Ramos (cell line): ENCODE data around the gene PDZD7.

Source experiments
- in situ Hi-C: fragments of 300-500 bp; cut with MboI; formaldehyde crosslinking; loops from one replicate; pipeline ENCODE4 v1.14.3; 2022; ENCODE audit warnings: low sequenced_read_pairs; ENCODE audit not compliant: unreplicated experiment

Gene PDZD7

GRCh38 chr10:101062232-101063049, 31.5 kb upstream of the PDZD7 start:
- in situ Hi-C loops, result no loop called here

- in situ Hi-C loops, result no loop called here
Measured at GRCh38 chr10:101061624-101062231, 30.8 kb upstream of the PDZD7 start, which contains the start of gene KAZALD1. Gene KAZALD1, plus strand, starts transcription at chr10:101061989. Its CDS starts 604 bp downstream, at chr10:101062593.

DNA sequence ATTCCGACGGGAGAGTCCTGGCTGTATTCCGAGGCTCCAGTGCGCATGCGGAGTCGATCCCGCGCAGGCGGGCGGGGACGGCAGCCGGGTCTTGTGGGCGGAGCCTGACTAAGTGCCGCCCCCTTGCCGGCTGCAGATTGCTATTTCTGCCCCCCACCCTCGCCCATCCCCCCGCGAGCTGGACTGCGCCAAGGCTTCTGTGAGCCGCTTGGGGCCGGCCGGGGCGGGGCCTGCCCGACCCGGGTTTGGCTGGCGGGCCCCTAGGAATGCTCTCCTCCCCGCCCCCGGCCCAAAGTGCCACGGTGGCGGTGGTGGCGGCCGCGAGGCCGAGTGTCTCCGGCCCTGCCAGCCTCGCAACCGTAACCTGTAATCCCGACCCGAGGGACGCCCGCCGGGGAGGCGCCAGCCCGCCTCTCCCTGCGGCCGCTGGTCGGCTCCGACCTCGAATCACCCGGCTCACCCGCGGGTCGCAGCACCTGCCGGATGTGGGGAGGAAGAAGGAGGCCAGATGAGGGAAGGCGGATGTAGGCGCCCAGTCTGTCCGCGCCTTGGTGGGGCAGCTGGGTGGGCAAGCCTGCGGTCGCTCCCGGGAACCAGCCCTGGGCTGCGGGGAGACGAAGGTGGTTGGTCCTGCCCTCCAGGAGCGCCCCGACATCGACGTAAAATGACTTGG, 30.2 kb upstream of the PDZD7 start:
- in situ Hi-C loops, result no loop called here

DNA sequence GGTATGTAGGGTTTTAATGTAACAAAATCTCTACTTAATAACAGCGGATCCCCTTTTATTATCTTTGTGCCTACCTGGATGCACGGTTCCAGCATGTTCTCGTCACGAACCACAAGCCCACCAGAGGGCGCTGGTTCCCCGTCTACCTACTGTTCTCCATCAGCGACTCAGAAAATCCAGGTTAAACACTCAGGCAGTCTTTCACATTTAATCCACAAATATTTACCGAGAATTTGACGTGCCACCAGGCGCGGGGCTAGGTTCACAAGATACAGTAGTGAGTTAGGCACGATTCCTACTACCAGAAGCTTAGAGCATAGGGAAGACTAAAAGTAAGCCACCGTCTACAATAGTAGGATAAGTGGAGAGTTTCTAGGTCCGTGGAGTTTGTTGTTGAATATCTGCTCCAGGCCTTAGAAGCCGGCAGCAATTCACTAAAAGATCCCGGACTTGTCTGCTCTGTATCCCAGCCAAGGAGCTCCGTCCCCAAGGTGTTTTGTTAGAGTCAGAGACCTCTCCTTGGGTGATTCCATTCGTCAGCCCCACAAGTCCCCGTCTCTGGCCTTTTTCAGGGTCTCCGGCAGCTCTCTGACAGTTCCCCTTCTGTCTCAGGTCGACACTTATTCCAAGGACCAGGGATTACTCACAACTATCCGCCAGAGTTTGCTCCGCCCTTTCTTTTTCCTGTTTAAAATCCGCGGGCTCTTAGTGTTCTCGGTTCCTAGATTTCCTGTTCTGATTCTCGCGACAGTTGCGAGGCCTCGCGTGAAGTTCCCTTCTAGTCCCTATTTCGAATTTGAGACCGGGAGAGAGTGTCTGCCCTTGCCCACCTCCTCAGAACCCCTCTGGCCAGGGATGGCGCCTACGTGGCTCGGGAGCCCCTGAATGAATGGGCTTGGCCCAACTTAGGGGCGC, 29.4 kb upstream of the PDZD7 start:
- in situ Hi-C loops, result no loop called here

DNA sequence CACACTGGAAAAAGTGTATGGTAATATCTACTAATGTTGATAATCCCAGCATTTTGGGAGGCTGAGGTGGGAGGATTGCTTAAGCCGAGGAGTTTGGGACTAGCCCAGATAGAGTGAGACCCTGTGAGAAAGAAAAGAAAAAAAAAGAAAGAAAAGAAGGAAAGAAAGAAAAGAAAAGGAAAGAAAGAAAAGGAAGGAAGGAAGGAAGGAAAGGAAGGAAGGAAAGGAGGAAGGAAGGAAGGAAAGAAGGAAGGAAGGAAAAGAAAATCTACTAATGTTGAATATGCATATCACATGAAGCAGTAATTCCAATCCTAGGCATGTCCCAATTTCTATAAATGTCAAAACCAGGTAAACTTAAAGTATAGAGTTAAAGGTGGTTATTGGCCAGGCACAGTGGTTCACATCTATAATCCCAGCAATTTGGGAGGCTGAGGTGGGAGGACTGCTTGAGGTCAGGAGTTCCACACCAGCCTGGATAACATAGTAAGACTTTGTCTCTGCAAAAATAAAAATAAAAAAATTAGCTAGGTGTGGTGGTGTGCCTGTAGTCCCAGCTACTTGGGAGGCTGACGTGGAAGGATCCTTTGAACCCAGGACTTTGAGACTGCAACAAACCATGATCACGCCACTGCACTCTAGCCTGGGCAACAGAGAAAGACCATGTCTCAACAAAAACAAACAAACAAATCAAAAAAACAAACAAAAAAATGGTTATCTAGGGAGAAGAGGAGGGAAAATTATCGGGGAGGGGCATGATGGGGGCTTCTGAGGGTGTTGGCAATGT, 25.6 kb upstream of the PDZD7 start:
- in situ Hi-C loops, result no loop called here

- in situ Hi-C loops, result no loop called here
Measured at GRCh38 chr10:101055411-101055810, 24.5 kb upstream of the PDZD7 start.

- in situ Hi-C loops, result no loop called here
Measured at GRCh38 chr10:101054876-101055275, 23.9 kb upstream of the PDZD7 start.

GRCh38 chr10:101054351-101054750, 23.4 kb upstream of the PDZD7 start:
- in situ Hi-C loops, result no loop called here

DNA sequence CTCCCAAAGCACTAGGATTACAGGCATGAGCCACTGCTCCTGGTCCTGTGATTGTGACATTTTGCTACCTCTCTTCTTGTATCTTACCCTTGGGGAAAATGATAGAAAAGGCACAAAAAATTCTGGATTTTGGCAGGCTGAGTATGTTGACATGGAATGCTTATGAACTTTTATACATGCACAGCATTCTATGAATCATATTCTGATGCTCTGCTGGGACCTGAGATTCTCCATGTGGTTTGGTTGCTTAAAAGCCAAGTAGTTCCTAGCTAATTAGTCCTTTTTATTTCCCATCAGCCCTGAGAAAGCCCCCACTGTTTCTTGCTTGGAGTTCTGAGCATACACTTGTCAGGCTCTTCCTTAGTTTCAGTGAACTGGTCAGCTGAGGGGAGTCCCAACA, 22.6 kb upstream of the PDZD7 start:
- in situ Hi-C loops, result no loop called here

DNA sequence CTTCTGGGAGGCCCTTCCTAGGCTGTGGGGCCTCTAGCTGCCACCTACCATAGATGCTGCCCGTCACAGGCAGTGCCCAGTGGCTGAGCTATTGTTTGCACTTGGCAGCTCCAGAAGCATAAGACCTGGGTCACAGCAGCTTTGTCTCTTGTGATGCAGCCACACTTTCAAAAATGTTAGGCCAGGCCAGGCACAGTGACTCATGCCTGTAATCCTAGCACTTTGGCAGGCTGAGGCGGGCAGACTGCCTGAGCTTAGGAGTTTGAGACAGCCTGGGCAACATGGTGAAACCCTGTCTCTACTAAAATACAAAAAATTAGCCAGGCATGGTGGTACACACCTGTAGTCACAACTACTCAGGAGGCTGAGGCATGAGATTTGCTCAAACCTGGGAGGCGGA, 21.4 kb upstream of the PDZD7 start:
- in situ Hi-C loops, result no loop called here

DNA sequence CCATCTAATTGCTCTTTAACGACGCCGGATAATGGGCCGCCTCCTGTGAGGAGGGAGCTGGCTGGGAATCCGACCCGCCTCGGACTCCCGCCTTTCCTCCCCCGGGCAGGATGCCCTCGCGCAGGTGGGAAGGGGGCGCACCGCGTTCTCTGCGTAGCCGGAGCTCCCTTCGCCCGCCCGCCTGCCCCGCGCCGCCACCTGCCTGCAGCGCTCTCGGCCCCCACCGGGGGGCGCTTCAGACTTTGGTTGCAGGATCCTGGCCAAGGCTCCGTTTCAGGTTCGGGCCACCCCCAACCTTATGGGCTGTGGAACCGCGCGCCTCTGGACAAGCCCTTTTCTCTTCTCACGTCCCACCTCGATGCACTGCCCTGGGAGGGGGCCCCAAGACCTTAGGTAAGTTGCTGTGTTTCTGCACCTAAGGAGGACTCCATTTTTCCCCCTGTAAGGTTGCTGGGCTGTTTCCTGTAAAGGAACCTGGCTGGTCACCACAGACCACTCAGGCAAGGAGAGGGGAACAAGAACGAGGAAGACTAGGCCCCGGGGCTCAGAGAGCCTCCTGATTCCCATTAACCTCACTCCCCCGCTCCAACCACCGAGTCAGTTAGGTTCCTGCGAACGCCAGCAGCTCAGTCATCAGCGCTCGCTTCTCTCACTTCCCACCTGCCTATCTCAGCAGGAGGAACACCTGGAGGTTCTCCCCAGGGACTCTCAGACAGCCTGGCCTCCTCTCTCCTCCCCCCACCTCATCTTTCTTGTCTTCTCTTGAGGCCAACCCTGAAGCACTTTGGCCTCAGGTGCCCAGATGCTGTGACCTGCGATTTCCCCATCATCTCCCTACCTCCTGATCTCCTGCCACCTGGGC, 19.5 kb upstream of the PDZD7 start:
- in situ Hi-C loops, result no loop called here

DNA sequence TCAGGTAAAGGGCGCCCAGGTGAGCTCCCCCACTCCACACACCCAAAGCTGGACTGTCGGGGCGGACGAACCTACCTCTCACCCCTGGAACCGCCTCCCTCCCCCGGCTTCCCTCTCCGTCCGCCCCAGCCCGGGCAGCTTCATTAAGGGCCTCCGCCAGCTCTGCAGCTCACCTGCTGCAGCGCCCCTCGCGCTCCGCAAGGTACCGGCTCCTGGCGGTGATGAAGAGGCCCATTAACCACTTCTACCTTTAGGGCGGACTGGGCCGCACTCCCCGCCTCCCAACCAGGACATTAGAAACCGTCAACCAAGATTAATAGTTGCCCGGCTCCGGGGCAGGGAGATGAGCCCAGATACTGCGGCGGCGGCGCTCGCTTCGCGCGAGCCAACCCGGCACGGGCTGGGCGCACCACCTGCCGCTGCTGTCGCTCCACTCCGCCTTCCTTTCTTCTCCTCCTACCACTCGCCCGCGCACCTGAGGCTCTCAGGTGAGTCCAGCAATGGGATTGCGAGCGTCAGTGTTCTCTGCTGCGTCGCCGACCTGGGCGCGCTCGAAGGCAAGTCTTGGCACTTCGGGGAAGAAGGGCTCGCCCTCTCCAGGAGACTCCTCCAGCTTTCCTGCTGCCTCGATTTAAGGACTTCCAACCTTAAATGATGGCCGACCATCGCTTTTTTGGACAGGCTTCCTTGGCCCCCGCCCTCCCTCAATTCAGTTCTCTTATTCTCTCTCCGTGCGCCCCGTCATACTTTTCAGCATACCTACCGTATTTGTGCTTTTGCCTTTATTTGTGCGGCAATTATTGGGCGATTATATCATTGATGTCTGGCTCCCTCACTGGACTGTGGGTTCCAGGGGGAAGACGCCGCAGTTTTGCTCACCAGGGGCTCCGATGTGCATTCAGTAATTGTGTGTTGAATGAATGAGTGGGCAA, 17.3 kb upstream of the PDZD7 start:
- in situ Hi-C loops, result no loop called here

DNA sequence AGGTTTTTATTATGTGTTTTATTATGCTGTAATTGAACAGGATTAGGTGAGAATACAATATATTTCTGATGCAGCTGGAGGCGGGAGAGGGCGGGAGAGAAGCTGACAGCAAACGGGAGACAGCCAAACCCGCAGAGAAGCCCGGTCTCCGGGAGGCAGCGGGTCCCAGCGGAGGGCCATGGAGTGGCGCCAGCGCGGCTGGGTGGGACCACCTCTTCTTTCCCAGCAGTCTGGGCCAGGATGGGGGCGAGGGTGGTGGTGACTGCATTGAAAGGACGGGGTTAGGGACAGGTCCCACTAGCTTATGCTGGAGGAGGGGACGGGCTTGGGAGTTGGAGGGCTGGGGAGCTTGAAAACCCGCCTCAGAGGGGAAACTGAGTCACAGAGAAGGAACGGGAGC, 16.3 kb upstream of the PDZD7 start:
- in situ Hi-C loops, result no loop called here

DNA sequence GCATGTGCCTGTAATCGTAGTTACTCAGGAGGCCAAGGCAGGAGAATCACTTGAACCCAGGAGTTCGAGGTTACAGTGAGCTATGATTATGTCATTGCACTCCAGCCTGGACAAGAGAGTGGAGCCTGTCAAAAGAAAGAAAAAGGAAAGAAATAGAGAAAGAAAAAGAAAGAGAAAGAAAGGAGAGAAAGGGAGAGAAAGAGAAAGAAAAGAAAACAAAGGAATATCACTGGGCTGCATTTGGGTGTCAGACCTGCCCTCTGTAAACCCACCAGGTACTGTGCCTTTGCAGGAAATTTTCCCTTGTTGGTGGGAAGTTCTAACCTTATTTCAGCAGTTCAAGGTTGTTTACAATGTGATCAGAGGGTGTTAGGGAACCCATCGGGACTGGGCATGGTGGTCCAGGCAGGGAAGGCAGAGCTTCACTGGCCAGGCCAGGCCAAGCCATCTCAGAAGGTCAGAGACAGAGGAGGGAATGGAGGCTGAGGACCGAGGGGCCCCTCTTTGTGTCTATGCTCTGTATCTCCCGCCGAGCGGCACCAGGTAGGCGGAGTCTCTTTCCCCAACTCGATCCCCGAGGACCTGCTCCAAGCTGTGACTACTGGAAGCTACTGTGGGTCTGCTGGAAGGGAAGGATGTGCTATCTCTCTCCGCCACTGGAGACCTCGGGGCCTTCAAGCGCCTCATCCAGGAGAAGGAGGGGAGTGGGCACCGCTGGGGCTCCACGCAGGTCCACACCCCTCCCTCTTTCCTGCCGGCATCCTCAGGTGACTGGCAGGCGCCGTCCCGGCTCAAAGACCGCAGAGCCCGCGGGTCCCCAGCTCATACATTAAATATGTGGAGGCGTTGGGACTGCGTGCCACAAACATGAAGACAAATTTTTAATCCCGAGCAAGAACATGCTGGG, 15.7 kb upstream of the PDZD7 start:
- in situ Hi-C loops, result no loop called here

DNA sequence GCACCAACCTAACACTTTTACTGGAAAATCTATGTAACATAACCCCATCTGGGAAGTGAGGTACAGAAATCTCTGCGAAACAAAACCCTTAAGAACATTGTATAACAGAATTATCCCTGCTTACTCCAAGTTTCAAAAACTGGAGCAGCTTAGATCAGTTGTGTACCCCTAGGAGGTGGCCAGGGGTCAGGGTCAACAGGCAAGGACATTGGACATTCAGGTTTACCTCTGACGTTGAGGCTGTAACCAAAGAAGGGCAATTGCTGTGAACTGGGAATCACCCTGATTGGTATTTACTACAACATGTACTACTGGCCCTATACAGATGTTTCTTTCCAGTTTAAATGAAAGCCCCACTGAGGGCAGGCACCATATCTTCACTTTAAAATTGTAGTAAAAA, 13.2 kb upstream of the PDZD7 start:
- in situ Hi-C loops, result no loop called here

DNA sequence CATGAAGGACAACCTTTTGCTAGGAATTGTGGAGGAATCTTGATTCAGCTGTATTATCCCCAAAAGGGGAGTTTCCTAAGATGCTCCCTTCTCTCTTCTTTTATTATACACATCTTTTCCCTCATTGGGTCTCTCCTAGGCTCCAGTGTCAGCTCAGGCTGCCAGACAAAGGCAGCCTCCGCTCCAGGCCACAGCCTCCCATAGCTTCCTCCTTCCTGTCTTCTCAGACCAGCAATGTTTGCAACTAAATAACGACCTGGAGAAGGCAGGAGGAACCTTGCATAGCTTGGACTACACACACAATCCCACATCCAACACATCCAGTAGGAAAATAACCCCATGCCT, 12.4 kb upstream of the PDZD7 start:
- in situ Hi-C loops, result no loop called here
